ENCODE data around the gene CUEDC1.
"Not testable (repeated sequence)": the region's sequence is repeated elsewhere in the genome, so short reads cannot be mapped to it uniquely, and the experiment has no call there.

CUEDC1 gene

GRCh38 chr17:57937492-57937891, 17.7 kb downstream of the CUEDC1 start:
- DNase-seq = no peak

- no peak for DNase-seq
Observed at GRCh38 chr17:57935833-57936807, 19.1 kb downstream of the CUEDC1 start.

- no peak for DNase-seq
Observed at GRCh38 chr17:57931488-57932137, 23.6 kb downstream of the CUEDC1 start.

- DNase-seq = no peak
Observed at GRCh38 chr17:57930239-57930638, 25.0 kb downstream of the CUEDC1 start.

- DNase-seq = no peak
Observed at GRCh38 chr17:57929386-57929785, 25.8 kb downstream of the CUEDC1 start.

- DNase-seq = no peak
Observed at GRCh38 chr17:57928928-57929327, 26.3 kb downstream of the CUEDC1 start.

- DNase-seq = no peak
Observed at GRCh38 chr17:57927048-57927723, 28.0 kb downstream of the CUEDC1 start.

GRCh38 chr17:57926723-57927047, 28.5 kb downstream of the CUEDC1 start:
- DNase-seq = no peak

- no peak for DNase-seq
Observed at GRCh38 chr17:57925361-57925990, 29.7 kb downstream of the CUEDC1 start.

- no peak for DNase-seq
Observed at GRCh38 chr17:57924677-57925076, 30.5 kb downstream of the CUEDC1 start.

- DNase-seq = no peak
Observed at GRCh38 chr17:57923182-57923872, 31.9 kb downstream of the CUEDC1 start.

GRCh38 chr17:57922745-57923144, 32.5 kb downstream of the CUEDC1 start:
- not testable (repeated sequence) for DNase-seq

GRCh38 chr17:57920916-57921703, 34.1 kb downstream of the CUEDC1 start:
- DNase-seq = no peak

- DNase-seq = no peak
Observed at GRCh38 chr17:57919918-57920317, 35.3 kb downstream of the CUEDC1 start.

- no peak for DNase-seq
Observed at GRCh38 chr17:57918017-57918895, 37.0 kb downstream of the CUEDC1 start.

GRCh38 chr17:57916925-57917858, 38.0 kb downstream of the CUEDC1 start:
- DNase-seq = no peak

GRCh38 chr17:57915985-57916757, 39.0 kb downstream of the CUEDC1 start:
- DNase-seq = no peak

- no peak for DNase-seq
Observed at GRCh38 chr17:57915544-57915943, 39.7 kb downstream of the CUEDC1 start.
